ENCODE results near the gene CSH2.

Gene CSH2

GRCh38 chr17:63834431-63835166 is 38.9 kb downstream of the CSH2 start:
- peak; percentile 50 for DNase-seq (ENCODE audit: low read depth)

DNA sequence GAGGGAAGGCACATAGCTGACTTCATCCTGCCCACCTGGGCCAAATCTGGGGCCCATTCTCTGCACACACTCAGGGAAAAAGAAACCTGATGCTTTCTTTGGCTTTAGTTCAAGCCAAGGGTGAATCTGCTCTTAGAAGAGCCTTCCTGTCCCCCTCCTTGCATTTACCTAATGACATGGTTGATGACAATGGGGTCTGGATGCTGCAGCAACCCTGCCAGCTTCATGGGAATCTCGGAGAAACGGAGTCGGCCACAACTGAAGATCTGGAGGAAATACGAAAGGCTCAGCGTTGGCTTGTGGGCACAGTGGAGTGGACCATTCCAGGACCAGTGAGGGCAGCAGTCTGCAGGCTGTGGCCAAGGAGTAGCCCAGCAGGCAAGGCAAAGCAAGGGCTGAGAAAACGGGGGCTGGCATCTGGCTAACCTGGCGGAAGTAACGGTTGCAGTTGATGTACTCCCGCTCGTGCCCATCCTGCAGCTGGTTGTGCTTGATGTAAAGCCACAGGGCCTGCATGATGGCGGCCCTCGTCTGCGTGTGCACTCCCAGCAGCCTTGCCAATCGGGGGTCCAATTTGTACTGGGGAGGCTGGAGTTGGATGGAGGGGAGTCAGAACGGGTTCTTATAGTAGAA is 39.6 kb downstream of the CSH2 start:
- no peak for DNase-seq (ENCODE audit: low read depth)

- no peak for DNase-seq (ENCODE audit: low read depth)
These were observed 40.3 kb downstream of the CSH2 start for GRCh38 chr17:63833026-63833740.

- DNase-seq (ENCODE audit: low read depth), result no peak
These were observed 41.0 kb downstream of the CSH2 start for GRCh38 chr17:63832455-63832854.

GRCh38 chr17:63832014-63832413 is 41.5 kb downstream of the CSH2 start:
- DNase-seq (ENCODE audit: low read depth), result no peak

GRCh38 chr17:63831505-63831904 is 42.0 kb downstream of the CSH2 start:
- no peak for DNase-seq (ENCODE audit: low read depth)

DNA sequence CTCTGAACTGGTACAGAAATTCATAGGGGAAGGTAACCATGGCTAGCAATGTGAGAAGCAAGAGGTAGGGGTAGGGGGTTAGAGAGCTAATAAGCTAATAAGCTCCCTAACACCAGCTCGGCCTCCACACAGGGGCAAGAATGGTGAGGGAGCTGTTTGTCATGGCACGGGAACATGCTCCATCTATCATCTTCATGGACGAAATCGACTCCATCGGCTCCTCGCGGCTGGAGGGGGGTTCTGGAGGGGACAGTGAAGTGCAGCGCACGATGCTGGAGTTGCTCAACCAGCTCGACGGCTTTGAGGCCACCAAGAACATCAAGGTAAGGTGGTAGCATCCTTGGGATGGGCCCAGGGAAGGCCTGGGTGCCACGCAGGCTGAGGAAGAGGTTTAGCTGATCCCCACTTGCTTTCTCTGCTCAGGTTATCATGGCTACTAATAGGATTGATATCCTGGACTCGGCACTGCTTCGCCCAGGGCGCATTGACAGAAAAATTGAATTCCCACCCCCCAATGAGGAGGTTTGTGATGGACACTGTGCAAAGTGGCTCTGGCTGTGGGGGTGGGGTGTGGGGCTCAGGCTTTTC is 42.5 kb downstream of the CSH2 start:
- DNase-seq (ENCODE audit: low read depth), result no peak

DNA sequence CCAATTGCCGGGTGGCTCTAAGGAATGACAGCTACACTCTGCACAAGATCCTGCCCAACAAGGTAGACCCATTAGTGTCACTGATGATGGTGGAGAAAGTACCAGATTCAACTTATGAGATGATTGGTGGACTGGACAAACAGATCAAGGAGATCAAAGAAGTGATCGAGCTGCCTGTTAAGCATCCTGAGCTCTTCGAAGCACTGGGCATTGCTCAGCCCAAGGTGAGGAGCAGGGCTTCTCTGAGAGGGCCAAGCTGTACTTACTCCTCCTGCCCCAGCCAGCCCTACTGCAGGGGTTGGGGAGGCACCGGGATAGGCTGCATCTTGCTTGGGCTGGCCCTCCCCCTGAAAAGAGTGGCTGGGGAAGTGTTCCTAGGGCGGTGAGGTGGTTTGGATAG is 43.2 kb downstream of the CSH2 start:
- DNase-seq (ENCODE audit: low read depth), result no peak

- DNase-seq (ENCODE audit: low read depth), result no peak
These were observed 44.5 kb downstream of the CSH2 start for GRCh38 chr17:63828936-63829335.

DNA sequence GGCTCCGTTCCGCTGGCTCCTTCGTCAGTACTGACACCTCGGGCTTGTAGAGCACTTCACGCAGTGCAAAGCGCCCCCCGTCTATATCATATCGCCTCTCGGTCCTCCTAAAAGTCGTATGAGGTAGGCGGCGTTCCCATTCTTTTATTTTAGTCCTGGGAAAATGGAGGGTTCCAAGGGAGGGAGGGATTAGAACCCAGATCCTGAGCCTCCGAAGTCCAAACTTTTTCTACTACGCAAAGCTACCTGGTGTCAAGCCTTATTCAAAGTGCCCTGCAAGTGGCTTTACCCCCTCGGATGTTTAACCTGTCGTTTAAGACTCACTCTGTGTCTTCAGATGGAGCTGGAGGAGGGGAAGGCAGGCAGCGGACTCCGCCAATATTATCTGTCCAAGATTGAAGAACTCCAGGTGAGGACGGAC is 45.7 kb downstream of the CSH2 start:
- no peak for DNase-seq (ENCODE audit: low read depth)

DNA sequence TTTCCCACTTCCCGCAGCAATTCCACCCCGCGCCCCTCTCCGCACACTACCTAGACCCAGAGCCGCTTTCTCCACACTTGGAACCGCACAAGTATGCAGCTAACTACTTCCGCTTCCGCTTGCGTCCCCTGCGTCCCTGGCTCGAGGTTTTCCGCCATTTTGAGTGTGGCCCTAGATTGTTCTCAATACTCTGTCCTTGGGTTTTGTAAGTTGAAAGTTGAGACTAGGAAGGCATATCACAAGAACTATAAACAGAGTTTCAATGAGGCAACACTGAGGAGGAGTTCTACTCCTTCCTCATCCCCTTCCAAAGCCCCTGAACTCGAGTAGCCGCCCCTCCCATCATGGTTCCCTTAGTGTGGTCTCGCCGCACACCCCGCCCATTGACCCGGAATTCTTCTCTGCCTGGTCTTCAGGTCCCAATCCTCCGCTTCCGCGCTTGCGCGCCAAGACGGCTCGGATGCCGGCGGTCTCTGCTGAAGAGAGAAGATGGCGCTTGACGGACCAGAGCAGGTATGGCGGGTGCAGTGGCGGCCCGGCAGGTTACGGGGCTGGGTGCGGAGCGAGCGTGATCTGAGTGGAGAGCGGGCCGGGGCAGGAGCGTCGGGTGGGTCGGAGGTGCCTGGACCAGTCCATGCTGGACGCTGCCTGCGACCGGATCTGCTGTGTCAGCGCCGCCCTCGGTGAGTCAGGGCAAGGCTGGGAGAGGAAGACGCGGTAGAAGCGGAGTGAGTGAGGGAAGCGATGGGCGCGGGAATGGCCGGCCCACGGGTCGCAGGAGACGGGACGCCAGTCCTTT is 46.3 kb downstream of the CSH2 start, which contains the start of the genes FTSJ3 and PSMC5:
Gene FTSJ3, minus strand, starts transcription at position 662 of the 799 bp plus-strand sequence. CDS start 761 bp downstream, outside the sequence.
Gene PSMC5, plus strand, starts transcription at position 430 of the 799 bp plus-strand sequence. Its CDS starts 60 bp downstream, at position 490.
- DNase-seq (ENCODE audit: low read depth), result peak; percentile 92

- DNase-seq (ENCODE audit: low read depth), result no peak
These were observed 46.9 kb downstream of the CSH2 start for GRCh38 chr17:63826468-63827001.

DNA sequence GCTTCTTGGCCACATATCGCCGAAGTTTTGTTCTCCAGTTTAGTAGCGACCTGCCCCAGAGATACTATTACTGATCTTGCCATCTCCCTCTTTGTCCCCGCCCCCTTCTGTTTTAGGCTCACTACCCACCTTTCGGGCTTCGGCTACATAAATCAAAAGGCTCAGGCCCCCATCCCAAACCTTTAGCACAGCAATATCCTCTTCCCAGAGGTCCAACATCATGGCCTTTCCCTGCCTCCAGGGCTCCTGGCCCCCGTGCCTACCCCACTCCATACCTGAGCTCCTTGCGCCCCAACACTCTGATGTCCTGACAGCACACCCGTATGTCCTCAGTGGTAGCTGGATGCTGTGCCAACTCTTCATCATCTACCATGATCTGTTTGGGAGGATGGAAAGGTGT is 49.1 kb downstream of the CSH2 start:
- DNase-seq (ENCODE audit: low read depth), result no peak

DNA sequence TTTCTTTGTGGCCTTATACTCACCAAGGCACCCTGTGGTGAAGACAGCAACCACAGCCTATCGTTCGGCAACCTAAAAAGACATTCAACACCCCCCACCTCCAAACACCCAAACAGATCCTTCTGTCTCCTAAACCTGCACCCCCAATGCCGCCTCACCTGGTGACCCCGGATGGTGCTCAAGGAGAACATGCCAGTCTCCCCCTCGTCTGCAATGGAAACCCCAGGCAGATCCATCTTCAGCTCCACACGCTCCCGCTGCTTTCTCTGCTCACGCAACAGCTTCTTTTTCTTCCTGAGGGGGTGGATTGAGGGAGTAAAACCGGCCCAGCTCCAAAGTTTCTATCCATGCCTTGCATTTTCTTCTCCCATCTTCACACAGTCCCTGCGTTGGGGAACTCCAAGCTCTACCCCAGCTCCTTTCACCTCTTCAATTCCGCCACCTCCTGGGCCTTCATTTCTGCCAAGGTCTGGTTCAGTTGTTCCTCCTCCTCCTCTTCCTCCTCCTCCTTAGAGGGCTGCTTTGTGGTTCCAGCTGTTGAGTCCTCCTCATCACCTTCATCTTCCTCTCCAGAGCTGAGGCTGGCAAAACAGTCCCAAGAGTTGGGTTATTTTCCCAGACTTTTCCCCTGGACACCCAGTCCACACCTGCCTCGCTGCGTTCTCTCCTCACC is 49.7 kb downstream of the CSH2 start:
- no peak for DNase-seq (ENCODE audit: low read depth)

GRCh38 chr17:63822537-63822936 is 50.9 kb downstream of the CSH2 start:
- DNase-seq (ENCODE audit: low read depth), result no peak

Measured in activated T-helper 9 cell treated with anti-CD3 and anti-CD28 coated beads, Interleukin-2, amount 50 U/mL, for 16 hours (primary cell).